H1 (cell line): ENCODE measurements around the gene LAMTOR5. TPM values are rescaled to one million over a fixed set of nuclear protein-coding genes. Genes with fewer than 3 reads are reported as not detected.

Source experiments
- CTCF ChIA-PET: fragments of 300-600 bp; sonication (Branson Sonifier 250); formaldehyde crosslinking; loops from one replicate; lab custom pipeline; 2021; ENCODE audit not compliant: partially characterized antibody; lab: Charles Lee
- POLR2A ChIA-PET: fragments of 300-600 bp; sonication (Branson Sonifier 250); formaldehyde crosslinking; loops from one replicate; lab custom pipeline; 2021; ENCODE audit warnings: inconsistent platforms; ENCODE audit not compliant: partially characterized antibody; lab: Charles Lee
- DNase-seq, 2 experiments: peaks; one replicate each; pipeline versions ENCODE4 v3.0.0 to v3.0.0-alpha.2; 2010 to 2022; ENCODE audit warnings: low spot score in 2 of 2, low read depth in 1 of 2, mixed read lengths in 1 of 2
- FAIRE-seq: peaks from 2 replicates; lab custom pipeline; 2011; peaks lifted over from hg19 to GRCh38; lab: Jason Lieb, UNC
- H2AFZ ChIP-seq: 2 replicates; pipeline ENCODE4 v1.8.1; 2012; ENCODE audit warnings: low read length, inconsistent platforms
- H2AK5ac ChIP-seq: 2 replicates; pipeline ENCODE4 v1.6.1; 2013; ENCODE audit warnings: low read depth, low read length
- H2BK120ac ChIP-seq: replicated peaks from 2 replicates; pipeline ENCODE3; 2013; ENCODE audit warnings: low read depth, low read length, inconsistent platforms
- H2BK12ac ChIP-seq: 2 replicates; pipeline ENCODE4 v1.6.1; 2013; ENCODE audit warnings: low read depth, low read length
- H2BK15ac ChIP-seq: 2 replicates; pipeline ENCODE4 v1.6.1; 2013; ENCODE audit warnings: low read length
- H2BK20ac ChIP-seq: 2 replicates; pipeline ENCODE4 v1.6.1; 2013; ENCODE audit warnings: low read length
- H2BK5ac ChIP-seq: 2 replicates; pipeline ENCODE4 v1.6.1; 2013; ENCODE audit warnings: low read depth, low read length
- H3K14ac ChIP-seq: 2 replicates; pipeline ENCODE4 v1.6.1; 2013; ENCODE audit warnings: inconsistent platforms; ENCODE audit not compliant: insufficient read length
- H3K18ac ChIP-seq: 2 replicates; pipeline ENCODE4 v1.6.1; 2013; ENCODE audit warnings: low read length; ENCODE audit errors: extremely low read depth
- H3K23ac ChIP-seq: 2 replicates; pipeline ENCODE4 v1.6.1; 2013; ENCODE audit warnings: inconsistent platforms; ENCODE audit not compliant: insufficient read length
- H3K23me2 ChIP-seq: 2 replicates; pipeline ENCODE4 v1.6.1; 2013; ENCODE audit warnings: low read depth, low read length
- H3K27ac ChIP-seq: 2 replicates; pipeline ENCODE4 v1.6.1; 2011; ENCODE audit warnings: low read depth, low read length, inconsistent platforms
- H3K27me3 ChIP-seq, 4 experiments: replicated peaks in 1 of 4; 1 replicate in 1 of 4; 2 replicates in 3 of 4; pipeline versions ENCODE4 v1.6.1 to v1.8.1; 2011 to 2013; ENCODE audit warnings: low read length in 3 of 4, mild to moderate bottlenecking in 3 of 4, inconsistent platforms in 2 of 4, mixed read lengths in 2 of 4, moderate library complexity in 1 of 4; ENCODE audit not compliant: control insufficient read depth in 3 of 4, insufficient read depth in 3 of 4; ENCODE audit errors: extremely low read depth in 1 of 4
- H3K36me3 ChIP-seq, 4 experiments: 2 replicates each; pipeline versions ENCODE4 v1.6.1 to v1.8.1; 2011 to 2013; ENCODE audit warnings: mild to moderate bottlenecking in 4 of 4, low read length in 3 of 4, moderate library complexity in 2 of 4, control low read depth in 1 of 4, inconsistent platforms in 1 of 4; ENCODE audit not compliant: insufficient read depth in 4 of 4, control insufficient read depth in 2 of 4
- H3K4ac ChIP-seq: replicated peaks from 2 replicates; pipeline ENCODE3; 2013; ENCODE audit warnings: low read length, low read depth, mixed read lengths, inconsistent platforms; ENCODE audit not compliant: insufficient read length
- H3K4me1 ChIP-seq, 4 experiments: replicated peaks in 1 of 4; 1 replicate in 1 of 4; 2 replicates in 3 of 4; pipeline versions ENCODE4 v1.6.1 to v1.8.1; 2011 to 2013; ENCODE audit warnings: low read length in 3 of 4, inconsistent platforms in 2 of 4, mixed read lengths in 1 of 4; ENCODE audit not compliant: insufficient read depth in 4 of 4, control insufficient read depth in 3 of 4
- H3K4me2 ChIP-seq, 2 experiments: 2 replicates each; pipeline versions ENCODE4 v1.6.1 to v1.8.1; 2011 to 2013; ENCODE audit warnings: low read depth in 2 of 2, low read length in 2 of 2, control low read depth in 1 of 2, inconsistent platforms in 1 of 2, mild to moderate bottlenecking in 1 of 2; ENCODE audit not compliant: insufficient read depth in 1 of 2
- H3K4me3 ChIP-seq, 4 experiments: fragments of 200-600, 300-600 bp in 1 of 4; sonication (generic), shearing (Covaris generic), sonication (Bioruptor Twin) in 1 of 4; 2 replicates each; pipeline versions ENCODE4 v1.5.1 to v1.8.1; 2011 to 2016; ENCODE audit warnings: low read length in 4 of 4, low read depth in 3 of 4, control low read depth in 2 of 4, inconsistent platforms in 2 of 4, mild to moderate bottlenecking in 2 of 4, mixed read lengths in 1 of 4, moderate library complexity in 1 of 4; ENCODE audit not compliant: insufficient read depth in 2 of 4; ENCODE audit errors: extremely low read depth in 1 of 4
- H3K56ac ChIP-seq: replicated peaks from 2 replicates; pipeline ENCODE3; 2013; ENCODE audit warnings: low read depth, mild to moderate bottlenecking, mixed read lengths, low read length, inconsistent platforms; ENCODE audit not compliant: insufficient read length
- H3K79me1 ChIP-seq: 2 replicates; pipeline ENCODE4 v1.6.1; 2013; ENCODE audit warnings: low read depth, low read length, control low read depth
- H3K79me2 ChIP-seq, 2 experiments: 2 replicates each; pipeline versions ENCODE4 v1.6.1 to v1.8.1; 2012 to 2013; ENCODE audit warnings: low read length in 2 of 2, mild to moderate bottlenecking in 2 of 2, inconsistent platforms in 1 of 2; ENCODE audit not compliant: insufficient read depth in 2 of 2, control insufficient read depth in 1 of 2
- H3K9ac ChIP-seq, 4 experiments: replicated peaks in 1 of 4; 1 replicate in 1 of 4; 2 replicates in 3 of 4; pipeline versions ENCODE4 v1.6.1 to v1.8.1; 2011 to 2013; ENCODE audit warnings: low read depth in 3 of 4, low read length in 3 of 4, control low read depth in 2 of 4, mild to moderate bottlenecking in 2 of 4, moderate library complexity in 2 of 4, inconsistent platforms in 1 of 4; ENCODE audit errors: extremely low read depth in 1 of 4
- H3K9me3 ChIP-seq, 2 experiments: 2 replicates each; pipeline versions ENCODE4 v1.6.1 to v1.8.1; 2012 to 2013; ENCODE audit warnings: mild to moderate bottlenecking in 2 of 2, moderate library complexity in 2 of 2, control low read depth in 1 of 2, inconsistent platforms in 1 of 2, low read depth in 1 of 2, low read length in 1 of 2, mixed read lengths in 1 of 2; ENCODE audit not compliant: insufficient read depth in 2 of 2
- H4K20me1 ChIP-seq, 2 experiments: replicated peaks in 1 of 2; 2 replicates each; pipeline versions ENCODE3 to v1.8.1; 2011 to 2013; ENCODE audit warnings: inconsistent platforms in 2 of 2, low read length in 2 of 2, mild to moderate bottlenecking in 1 of 2; ENCODE audit not compliant: insufficient read depth in 2 of 2, control insufficient read depth in 1 of 2
- H4K5ac ChIP-seq: 2 replicates; pipeline ENCODE4 v1.6.1; 2013; ENCODE audit warnings: low read length, low read depth, mixed read lengths, inconsistent platforms; ENCODE audit not compliant: insufficient read length
- H4K8ac ChIP-seq: 2 replicates; pipeline ENCODE4 v1.8.0; 2013; ENCODE audit warnings: mild to moderate bottlenecking, moderate library complexity, low read length, inconsistent platforms; ENCODE audit not compliant: insufficient read depth; ENCODE audit errors: extremely low read depth
- H4K91ac ChIP-seq: replicated peaks from 2 replicates; pipeline ENCODE3; 2013; ENCODE audit warnings: low read length, mixed read lengths, inconsistent platforms; ENCODE audit not compliant: insufficient read length
- CHD1 ChIP-seq: IDR thresholded peaks from 2 replicates; pipeline ENCODE4 v1.6.1; 2012; ENCODE audit warnings: low read depth, low read length, improper control_type of control experiment
- CTBP2 ChIP-seq: IDR thresholded peaks from 2 replicates; pipeline ENCODE4 v1.7.0; 2011; ENCODE audit warnings: borderline replicate concordance, mild to moderate bottlenecking, moderate library complexity, mixed read lengths, low read length; ENCODE audit not compliant: insufficient read depth, insufficient read length
- EZH2 ChIP-seq: fragments of 200-600 bp; sonication (generic); IDR thresholded peaks from 2 replicates; pipeline ENCODE4 v1.7.1; 2012; ENCODE audit warnings: low read depth, mild to moderate bottlenecking, moderate library complexity, low read length, inconsistent platforms; ENCODE audit not compliant: severe bottlenecking
- FOSL1 ChIP-seq: IDR thresholded peaks from 2 replicates; pipeline ENCODE4 v1.6.1; 2011; ENCODE audit warnings: mild to moderate bottlenecking, low read depth, low read length, moderate library complexity; ENCODE audit not compliant: insufficient read depth
- KDM4A ChIP-seq: IDR thresholded peaks from one replicate; pipeline ENCODE4 v1.7.1; 2012; ENCODE audit warnings: low read depth, mild to moderate bottlenecking, moderate library complexity, low read length, inconsistent platforms; ENCODE audit not compliant: severe bottlenecking
- WGBS, 2 experiments: shearing (Covaris generic) in 1 of 2; methylation state at CpG; one replicate each; pipeline versions ENCODE4 v1.1.6 to v1.1.7; 2013 to 2015; ENCODE audit warnings: low lambda C conversion rate in 2 of 2, mixed read lengths in 2 of 2, inconsistent platforms in 1 of 2, low coverage in 1 of 2, missing lambda C conversion rate in 1 of 2; ENCODE audit not compliant: insufficient replicate concordance in 2 of 2, insufficient coverage in 1 of 2, insufficient read length in 1 of 2; ENCODE audit errors: extremely low coverage in 1 of 2, missing lambda C conversion rate in 1 of 2; 5-methylcytosine and 5-hydroxymethylcytosine counted together
- polyA plus RNA-seq, 7 experiments: library from polyadenylated mRNA; depleted of rRNA in 3 of 7; stranded (reverse) in 5 of 7; unstranded in 2 of 7; fragments of >200 nt in 5 of 7; fragments of 200-250 nt in 2 of 7; gene quantifications; 1 replicate in 5 of 7; 2 replicates in 1 of 7; 4 replicates in 1 of 7; pipeline versions ENCODE4 v1.2.1 to v1.2.3, GENCODE V29; 2011 to 2013; ENCODE audit warnings: missing spikeins in 2 of 7, mixed read lengths in 2 of 7
- total RNA-seq: library from RNA; stranded (reverse); fragmentation: NEBNext Ultra II Directional; extraction: Animal tissue kit (Norgen Biotek cat#: 25700); gene quantifications from 2 replicates; pipeline ENCODE4 v1.2.1, GENCODE V29; 2021

The LAMTOR5 gene
- total and polyA plus RNA-seq, 2 of the 8 experiments (the other 6 are each of a cell fraction or from before 2014, with no cell fraction given) = 84.4 to 297 TPM

DNA sequence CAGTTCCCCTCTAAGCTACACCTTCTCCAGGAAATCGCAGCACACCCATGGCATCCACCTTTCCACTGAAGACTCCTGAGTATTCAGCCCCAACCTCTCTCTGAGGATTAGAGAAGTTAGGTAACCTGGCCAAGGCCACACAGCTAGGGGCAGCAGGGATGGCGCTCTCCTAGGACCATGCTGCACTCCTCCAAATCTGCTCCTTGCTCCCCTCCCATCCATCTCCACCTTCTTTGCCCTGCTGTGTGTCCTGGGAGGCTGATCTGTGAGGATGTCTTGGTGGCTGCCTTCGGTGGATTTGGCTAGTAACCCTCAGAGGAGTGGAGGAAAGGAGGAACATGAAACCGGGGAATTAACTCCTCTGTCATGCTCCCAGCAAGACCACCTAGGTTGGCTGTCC lies 23.4 kb upstream of the LAMTOR5 start:
- H3K27ac ChIP-seq = no peak overlapping the region
- no peak overlapping the region for H2BK12ac ChIP-seq
- H2BK5ac ChIP-seq = no peak overlapping the region
- no peak overlapping the region for H4K8ac ChIP-seq
- no peaks in the 10 kb centered on the region for H4K20me1 ChIP-seq
- POLR2A ChIA-PET = interaction anchor here (1.5 to 1.8 kb wide), 2 partner anchors 10 to 14 kb away, joined by 4 to 7 read pairs; no protein-coding TSS in a partner anchor
- H3K4ac ChIP-seq = no peak overlapping the region
- no peak overlapping the region for H2BK120ac ChIP-seq
- H3K79me1 ChIP-seq = no peaks in the 10 kb centered on the region
- H3K56ac ChIP-seq = no peak overlapping the region
- H3K23me2 ChIP-seq = no peaks in the 10 kb centered on the region
- FAIRE-seq = no peak
- no peaks in the 10 kb centered on the region for H3K36me3 ChIP-seq
- H2BK20ac ChIP-seq = no peak overlapping the region
- no peak overlapping the region for H2BK15ac ChIP-seq
- H3K4me3 ChIP-seq = no peak overlapping the region
- no peak overlapping the region for H3K23ac ChIP-seq
- no peak overlapping the region for H4K91ac ChIP-seq
- DNase-seq = no peak
- peaks cover 3 to 9% (median 7%) of the 10 kb centered on the region in 4 experiments; a peak in 6 of 7 replicates for H3K4me1 ChIP-seq
- 97% methylated on average over 4 of the region's 4 CpGs; no CpG with 5 or more reads in 1 of the 2 experiments for WGBS, 2 experiments
- H2AFZ ChIP-seq = no peak overlapping the region
- H3K9me3 ChIP-seq = no peaks in the 10 kb centered on the region
- TF ChIP-seq CTBP2 (no peak), FOSL1 (no peak), CHD1 (no peak), EZH2 (no peak), KDM4A (no peak)
- TF ChIP-seq, all 59 proteins: peak for 0
- no peak overlapping the region for H3K9ac ChIP-seq
- H3K27me3 ChIP-seq = no peaks in the 10 kb centered on the region
- H3K18ac ChIP-seq = no peak overlapping the region
- no peak overlapping the region for H4K5ac ChIP-seq
- no peaks in the 10 kb centered on the region for H3K79me2 ChIP-seq
- no peak overlapping the region for H3K14ac ChIP-seq
- CTCF ChIA-PET = interaction anchor here (0.8 to 35.1 kb wide), 8 partner anchors 13 to 228 kb away, joined by 3 to 828 read pairs (median 11); partner anchors contain the start of genes LAMTOR5 and PROK1
- H3K4me2 ChIP-seq = no peak overlapping the region
- no peak overlapping the region for H2AK5ac ChIP-seq
